NK-92 treated with Interleukin-12 subunit alpha and Interleukin-12 subunit beta, amount 100 ng/mL, for 24 hours (cell line): Measurements from ENCODE around the gene ACSL6.
"Not testable (repeated sequence)": the region's sequence is repeated elsewhere in the genome, so short reads cannot be mapped to it uniquely, and the experiment has no call there.

Experiments used
- DNase-seq: peaks from one replicate; lab custom pipeline; 2025; lab: John Stamatoyannopoulos, UW

The ACSL6 gene

GRCh38 chr5:131942016-131942415 is 69.4 kb downstream of the ACSL6 start:
- no peak for DNase-seq

DNA sequence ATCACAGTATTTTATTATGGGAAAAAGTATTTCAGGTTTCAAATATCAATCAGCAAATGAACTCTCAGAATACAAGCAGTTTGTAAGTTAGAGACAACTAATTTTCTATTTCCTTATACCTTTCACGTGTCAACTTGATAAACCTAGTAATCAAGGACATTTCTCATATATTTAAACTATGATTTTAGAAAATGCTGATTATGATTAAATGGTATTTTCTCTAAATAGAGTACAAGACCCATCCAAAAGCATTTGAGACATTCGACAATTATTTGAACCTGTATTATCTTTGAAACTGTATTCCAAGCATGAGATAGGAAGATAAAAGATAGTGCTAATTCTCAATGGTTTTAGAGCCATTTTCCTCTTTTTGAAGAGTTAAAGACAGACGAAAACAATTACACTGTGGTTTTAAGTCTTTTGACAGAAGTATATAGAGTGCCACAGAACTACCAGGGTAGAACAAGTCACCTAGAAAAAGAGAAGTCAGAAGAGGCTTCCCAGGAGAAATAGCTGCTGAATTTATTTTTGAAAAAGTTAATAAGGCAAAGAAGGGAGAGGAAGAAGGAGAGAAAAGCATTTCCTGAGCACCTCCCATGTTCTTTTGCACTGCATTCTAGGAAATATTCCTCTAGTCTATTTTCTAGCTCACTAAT is 71.6 kb downstream of the ACSL6 start:
- DNase-seq: no peak

- DNase-seq: no peak
These were observed 79.2 kb downstream of the ACSL6 start for GRCh38 chr5:131932235-131932634.

- DNase-seq: no peak
These were observed 82.5 kb downstream of the ACSL6 start for GRCh38 chr5:131928957-131929356.

GRCh38 chr5:131926168-131926567 is 85.3 kb downstream of the ACSL6 start:
- DNase-seq: no peak

- DNase-seq: no peak
These were observed 95.0 kb downstream of the ACSL6 start for GRCh38 chr5:131916481-131916880.

DNA sequence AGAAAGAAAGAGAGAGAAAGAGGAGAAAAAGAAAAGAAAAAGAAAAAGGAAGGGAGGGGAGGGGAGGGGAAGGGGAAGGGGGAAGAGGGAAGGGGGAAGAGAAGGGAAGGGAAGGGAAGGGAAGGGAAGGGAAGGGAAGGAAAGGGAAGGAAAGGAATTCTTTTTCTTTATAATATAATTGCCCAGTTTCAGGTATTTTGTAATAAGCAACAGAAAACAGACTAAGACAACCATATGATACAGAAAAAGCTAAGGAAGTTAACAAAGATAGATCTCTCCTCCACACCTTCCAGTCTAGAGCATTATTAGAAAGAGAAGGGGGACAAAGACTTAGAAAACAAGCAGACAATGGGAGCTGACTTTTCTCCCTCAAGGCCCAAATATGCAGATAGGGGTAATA is 97.0 kb downstream of the ACSL6 start:
- DNase-seq: no peak

DNA sequence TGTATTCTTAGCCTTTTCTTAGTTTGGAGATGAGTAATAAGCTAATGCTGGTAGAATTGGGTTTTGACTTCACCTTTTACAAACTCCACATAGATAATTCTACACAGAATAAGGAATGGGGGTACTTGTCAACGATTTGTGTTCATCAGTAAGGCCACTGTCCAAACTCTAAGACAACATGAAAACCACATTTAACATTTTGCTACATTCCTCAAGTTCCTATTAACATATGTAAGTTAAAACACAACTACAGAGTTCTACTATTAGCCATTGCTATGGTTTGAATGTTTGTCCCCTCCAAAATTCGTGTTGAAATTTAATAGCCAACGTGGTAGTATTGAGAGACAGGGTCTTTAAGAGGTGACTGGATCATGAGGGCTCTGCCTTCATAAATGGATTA is 97.9 kb downstream of the ACSL6 start:
- DNase-seq: no peak

DNA sequence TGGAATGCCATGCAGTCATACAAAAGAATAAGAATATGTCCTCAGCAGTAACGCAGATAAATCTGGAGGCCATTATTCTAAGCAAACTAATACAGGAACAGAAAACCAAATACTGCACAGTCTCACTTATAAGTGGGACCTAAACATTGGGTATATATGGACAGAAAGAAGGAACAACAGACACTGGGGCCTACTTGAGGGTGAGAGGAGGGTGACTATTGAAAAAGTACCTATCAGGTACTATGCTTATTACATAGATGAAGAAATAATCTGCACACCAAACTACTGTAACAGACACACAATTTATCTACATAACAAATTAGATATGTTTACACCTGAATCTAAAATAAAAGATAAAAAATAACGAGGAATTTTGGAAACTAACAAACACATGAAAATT is 104.8 kb downstream of the ACSL6 start:
- DNase-seq: no peak

- not testable (repeated sequence) for DNase-seq
These were observed 109.2 kb downstream of the ACSL6 start for GRCh38 chr5:131902266-131902665.
